Measurements from ENCODE around the gene CYP46A1. TPM values are rescaled to one million over a fixed set of nuclear protein-coding genes. Genes with fewer than 3 reads are reported as not detected.

CYP46A1 gene
- total RNA-seq, 1 experiment from 2014 or later, result 0.59 TPM

DNA sequence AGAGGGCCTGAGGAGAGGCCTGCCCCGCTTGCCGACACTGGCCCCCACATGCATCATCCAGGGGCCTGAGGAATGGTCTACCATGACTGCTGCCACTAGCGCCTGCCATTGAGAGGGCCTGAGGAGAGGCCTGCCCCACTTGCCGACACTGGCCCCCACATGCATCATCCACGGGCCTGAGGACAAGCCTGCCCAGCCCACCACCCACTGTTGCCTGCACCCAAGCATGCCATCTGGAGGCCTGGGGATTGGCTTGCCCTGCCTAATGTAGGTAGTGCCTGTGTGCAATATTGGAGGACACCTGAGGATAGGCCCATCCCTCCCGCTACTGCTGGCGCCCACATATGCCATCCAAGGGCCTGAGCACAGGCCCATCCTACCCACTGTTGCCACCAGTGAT lies 24.4 kb downstream of the CYP46A1 start:
- Histone ChIP-seq H3K18ac (ENCODE audit: insufficient read length, low read depth, low read length) (no peak overlapping the region), H3K14ac (ENCODE audit: insufficient read depth, low read length) (no peak overlapping the region), H2BK12ac (ENCODE audit: insufficient read length, low read depth, low read length) (no peak overlapping the region), H3K79me1 (ENCODE audit: insufficient read depth, low read depth, low read length, poor library complexity, severe bottlenecking) (no peaks in the 10 kb centered on the region), H3K23me2 (ENCODE audit: insufficient read length, low read depth, low read length, poor library complexity, severe bottlenecking) (peaks cover 4% of the 10 kb centered on the region), H4K5ac (ENCODE audit: insufficient read length, low read depth, low read length) (no peak overlapping the region), H2BK15ac (ENCODE audit: low read depth, low read length) (no peak overlapping the region), H3T11ph (ENCODE audit: low read length) (no peak overlapping the region), H3K9me3 (ENCODE audit: control insufficient read depth, low read depth, low read length) (peaks cover 4% of the 10 kb centered on the region), H2AFZ (ENCODE audit: low read length) (no peak overlapping the region), H4K20me1 (ENCODE audit: control insufficient read depth, insufficient read depth, insufficient read length) (no peaks in the 10 kb centered on the region), H3K79me2 (ENCODE audit: insufficient read depth, low read length) (no peaks in the 10 kb centered on the region), H3K27ac (ENCODE audit: insufficient read length, low read depth, low read length) (no peak overlapping the region), H2BK120ac (ENCODE audit: low read depth, low read length, poor library complexity, severe bottlenecking) (no peak overlapping the region), H4K91ac (ENCODE audit: insufficient read length, low read depth, low read length) (no peak overlapping the region), H3K9ac (ENCODE audit: extremely low read depth, insufficient read length, low read length) (no peak overlapping the region), H3K56ac (ENCODE audit: insufficient read length, low read depth, low read length) (no peak overlapping the region), H2BK20ac (ENCODE audit: low read depth, low read length, poor library complexity, severe bottlenecking) (no peak overlapping the region), H3K4me1 (ENCODE audit: insufficient read depth, low read length) (no peaks in the 10 kb centered on the region), H3K4me2 (ENCODE audit: insufficient read depth, insufficient read length, low read length) (no peak overlapping the region), H2AK5ac (ENCODE audit: insufficient read length, low read length) (no peak overlapping the region), H3K4ac (ENCODE audit: low read depth, low read length) (no peak overlapping the region), H3K27me3 (ENCODE audit: insufficient read depth, low read length) (no peaks in the 10 kb centered on the region), H2BK5ac (ENCODE audit: insufficient read length, low read length) (no peak overlapping the region), H4K8ac (replicated peaks; ENCODE audit: insufficient read length, low read depth, low read length) (no peak overlapping the region), H3K23ac (ENCODE audit: insufficient read length, low read depth, low read length) (no peak overlapping the region)
- peaks cover 8 to 10% (median 9%) of the 10 kb centered on the region in 3 experiments; a peak in 6 of 7 replicates for H3K36me3 Mint-ChIP-seq (ENCODE audit: insufficient read depth in 1 of 3, low read depth in 3 of 3)
- H3K27ac Mint-ChIP-seq, result no peak overlapping the region
- no peak overlapping the region for H3K4me3 Mint-ChIP-seq
- peaks cover 11 to 33% of the 10 kb centered on the region in 2 experiments for H3K9me3 Mint-ChIP-seq
- H3K4me1 Mint-ChIP-seq, result no peaks in the 10 kb centered on the region
- TF ChIP-seq, protein P1, sequence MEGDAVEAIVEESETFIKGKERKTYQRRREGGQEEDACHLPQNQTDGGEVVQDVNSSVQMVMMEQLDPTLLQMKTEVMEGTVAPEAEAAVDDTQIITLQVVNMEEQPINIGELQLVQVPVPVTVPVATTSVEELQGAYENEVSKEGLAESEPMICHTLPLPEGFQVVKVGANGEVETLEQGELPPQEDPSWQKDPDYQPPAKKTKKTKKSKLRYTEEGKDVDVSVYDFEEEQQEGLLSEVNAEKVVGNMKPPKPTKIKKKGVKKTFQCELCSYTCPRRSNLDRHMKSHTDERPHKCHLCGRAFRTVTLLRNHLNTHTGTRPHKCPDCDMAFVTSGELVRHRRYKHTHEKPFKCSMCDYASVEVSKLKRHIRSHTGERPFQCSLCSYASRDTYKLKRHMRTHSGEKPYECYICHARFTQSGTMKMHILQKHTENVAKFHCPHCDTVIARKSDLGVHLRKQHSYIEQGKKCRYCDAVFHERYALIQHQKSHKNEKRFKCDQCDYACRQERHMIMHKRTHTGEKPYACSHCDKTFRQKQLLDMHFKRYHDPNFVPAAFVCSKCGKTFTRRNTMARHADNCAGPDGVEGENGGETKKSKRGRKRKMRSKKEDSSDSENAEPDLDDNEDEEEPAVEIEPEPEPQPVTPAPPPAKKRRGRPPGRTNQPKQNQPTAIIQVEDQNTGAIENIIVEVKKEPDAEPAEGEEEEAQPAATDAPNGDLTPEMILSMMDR (conservative IDR thresholded peaks at IDR 0.05), result no peak
- DNase-seq, result peak; percentile 14
- peaks cover 21% of the 10 kb centered on the region for H3K27me3 Mint-ChIP-seq (ENCODE audit: low read depth)
- WGBS (ENCODE audit: extremely low coverage, insufficient read length, low lambda C conversion rate), result no CpG with 5 or more reads among the region's 7 CpGs

Data from H9 (cell line).